BLaER1 (cell line): ENCODE data around the gene MAP3K15.

ENCODE experiments used
- H3K27ac ChIP-seq: shearing (Covaris generic); formaldehyde crosslinking; 2 replicates; pipeline ENCODE4 v1.8.1; 2022
- H3K27me3 ChIP-seq: shearing (Covaris generic); formaldehyde crosslinking; 2 replicates; pipeline ENCODE4 v1.8.1; 2022
- H3K36me3 ChIP-seq: shearing (Covaris generic); formaldehyde crosslinking; 2 replicates; pipeline ENCODE4 v1.8.1; 2022
- H3K4me1 ChIP-seq: shearing (Covaris generic); formaldehyde crosslinking; 2 replicates; pipeline ENCODE4 v1.8.1; 2022
- H3K4me2 ChIP-seq: shearing (Covaris generic); formaldehyde crosslinking; 2 replicates; pipeline ENCODE4 v1.8.1; 2022
- H3K4me3 ChIP-seq: shearing (Covaris generic); formaldehyde crosslinking; 2 replicates; pipeline ENCODE4 v1.8.1; 2022
- H3K9ac ChIP-seq: shearing (Covaris generic); formaldehyde crosslinking; 2 replicates; pipeline ENCODE4 v1.8.1; 2022
- H3K9me3 ChIP-seq: shearing (Covaris generic); formaldehyde crosslinking; 2 replicates; pipeline ENCODE4 v1.8.1; 2022
- H4K20me1 ChIP-seq: shearing (Covaris generic); formaldehyde crosslinking; 2 replicates; pipeline ENCODE4 v1.8.1; 2022
- Cebpa-rat ChIP-seq: shearing (Covaris generic); IDR thresholded peaks from 2 replicates; pipeline ENCODE4 v1.8.1; 2022

The MAP3K15 gene

DNA sequence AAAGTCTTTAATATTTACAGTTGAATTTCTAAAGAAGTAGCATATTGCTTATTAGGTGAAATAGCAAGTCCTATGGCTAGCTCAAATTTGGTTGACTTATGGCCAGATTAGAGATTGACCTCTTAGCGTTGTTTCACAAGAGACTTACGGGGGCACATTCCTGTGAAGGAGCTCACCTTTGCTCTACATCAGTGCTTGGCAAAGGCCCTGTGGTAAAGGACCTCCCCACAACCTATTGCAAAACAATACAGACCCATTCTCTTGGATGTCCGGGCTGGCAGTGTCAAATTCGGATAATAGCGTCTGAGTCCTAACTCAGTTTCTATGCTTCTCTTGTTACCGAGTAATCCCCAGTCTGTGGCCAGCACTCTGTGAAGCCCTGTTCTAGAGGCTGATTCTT lies 160.7 kb downstream of the MAP3K15 start:
- H3K9me3 ChIP-seq: no peaks in the 10 kb centered on the region
- no peak overlapping the region for H3K27ac ChIP-seq
- no peak overlapping the region for H3K4me3 ChIP-seq
- peaks cover 90% of the 10 kb centered on the region for H3K36me3 ChIP-seq
- no peak for TF ChIP-seq Cebpa-rat
- H3K9ac ChIP-seq: no peak overlapping the region
- 0 out of 2 replicates have a peak, but pooled peaks cover 8% of the 10 kb centered on the region for H4K20me1 ChIP-seq
- H3K4me1 ChIP-seq: peaks cover 25% of the 10 kb centered on the region
- H3K27me3 ChIP-seq: no peaks in the 10 kb centered on the region
- H3K4me2 ChIP-seq: no peak overlapping the region

DNA sequence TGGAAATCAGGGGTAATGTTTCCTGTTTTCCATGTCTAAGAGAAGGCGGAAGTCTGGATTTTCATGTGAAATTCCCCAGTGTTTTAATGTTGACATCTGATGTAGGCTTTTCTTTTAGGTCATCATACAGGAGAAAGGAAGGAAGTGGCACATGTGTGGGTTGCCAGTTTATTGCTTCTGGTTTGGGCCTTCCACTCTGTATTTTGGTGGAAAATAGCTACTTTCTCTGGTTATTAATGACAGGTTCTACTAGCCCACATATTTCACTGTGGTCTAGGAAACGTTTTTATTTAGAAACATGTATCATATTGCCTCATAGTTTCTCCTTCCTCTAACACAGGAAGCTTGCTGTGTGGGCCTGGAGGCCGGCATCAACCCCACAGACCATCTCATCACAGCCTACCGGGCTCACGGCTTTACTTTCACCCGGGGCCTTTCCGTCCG lies 164.3 kb downstream of the MAP3K15 start:
- no peak overlapping the region for H3K9ac ChIP-seq
- no peaks in the 10 kb centered on the region for H3K27me3 ChIP-seq
- H3K4me3 ChIP-seq: no peak overlapping the region
- H3K4me1 ChIP-seq: peaks cover 32% of the 10 kb centered on the region
- H4K20me1 ChIP-seq: peaks cover 35% of the 10 kb centered on the region
- no peak for TF ChIP-seq Cebpa-rat
- peak overlapping the region; percentile 50 for H3K27ac ChIP-seq
- peaks cover 57% of the 10 kb centered on the region for H3K36me3 ChIP-seq
- H3K9me3 ChIP-seq: no peaks in the 10 kb centered on the region
- peak overlapping the region; percentile 57 for H3K4me2 ChIP-seq

DNA sequence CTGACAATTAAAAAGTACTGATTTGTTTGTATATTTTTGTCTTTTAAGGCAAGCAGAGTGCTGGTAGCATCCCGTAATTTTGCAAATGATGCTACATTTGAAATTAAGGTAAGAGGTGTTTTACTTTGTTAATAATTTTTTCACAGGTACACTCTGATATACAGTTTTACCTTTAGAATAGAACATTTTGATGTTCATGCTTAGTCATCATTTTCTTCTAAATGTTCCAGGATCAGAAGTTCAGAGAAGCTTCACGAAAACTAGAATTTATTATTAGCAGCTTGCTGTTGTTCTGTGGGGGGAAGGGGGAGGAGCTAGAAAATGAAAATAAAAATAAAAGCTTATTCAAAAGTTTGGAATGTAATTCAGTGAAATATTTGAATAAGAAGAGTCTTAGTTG lies 166.0 kb downstream of the MAP3K15 start:
- Histone ChIP-seq H3K9me3 (no peaks in the 10 kb centered on the region), H4K20me1 (peaks cover 48% of the 10 kb centered on the region), H3K4me3 (no peak overlapping the region), H3K27me3 (no peaks in the 10 kb centered on the region), H3K9ac (no peak overlapping the region), H3K27ac (no peak overlapping the region), H3K4me2 (no peak overlapping the region), H3K4me1 (peaks cover 45% of the 10 kb centered on the region), H3K36me3 (peaks cover 40% of the 10 kb centered on the region)
- no peak for TF ChIP-seq Cebpa-rat

DNA sequence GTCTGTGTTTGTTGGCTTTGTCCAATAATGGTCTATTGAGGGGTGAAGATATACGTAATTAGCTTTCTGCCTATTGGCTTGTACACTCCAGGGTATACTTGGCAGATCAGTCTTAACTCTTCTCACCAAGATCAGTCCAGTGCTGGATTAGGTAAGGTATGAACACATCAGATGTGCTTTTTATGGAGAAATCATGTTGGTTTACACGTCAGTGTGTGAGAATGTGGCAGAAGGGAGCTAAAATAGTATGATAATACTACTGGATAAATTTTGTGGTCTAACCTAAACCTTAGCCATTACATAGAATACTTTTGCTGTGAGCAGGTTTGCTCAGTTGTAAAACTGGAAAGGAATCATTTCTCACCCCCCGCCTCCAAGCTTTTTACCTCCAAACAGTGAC lies 167.4 kb downstream of the MAP3K15 start:
- no peak overlapping the region for H3K4me2 ChIP-seq
- H3K4me3 ChIP-seq: no peak overlapping the region
- no peaks in the 10 kb centered on the region for H3K9me3 ChIP-seq
- no peak overlapping the region for H3K9ac ChIP-seq
- no peaks in the 10 kb centered on the region for H3K27me3 ChIP-seq
- TF ChIP-seq Cebpa-rat: no peak
- peaks cover 51% of the 10 kb centered on the region for H4K20me1 ChIP-seq
- H3K36me3 ChIP-seq: peaks cover 28% of the 10 kb centered on the region
- no peak overlapping the region for H3K27ac ChIP-seq
- H3K4me1 ChIP-seq: peaks cover 49% of the 10 kb centered on the region

DNA sequence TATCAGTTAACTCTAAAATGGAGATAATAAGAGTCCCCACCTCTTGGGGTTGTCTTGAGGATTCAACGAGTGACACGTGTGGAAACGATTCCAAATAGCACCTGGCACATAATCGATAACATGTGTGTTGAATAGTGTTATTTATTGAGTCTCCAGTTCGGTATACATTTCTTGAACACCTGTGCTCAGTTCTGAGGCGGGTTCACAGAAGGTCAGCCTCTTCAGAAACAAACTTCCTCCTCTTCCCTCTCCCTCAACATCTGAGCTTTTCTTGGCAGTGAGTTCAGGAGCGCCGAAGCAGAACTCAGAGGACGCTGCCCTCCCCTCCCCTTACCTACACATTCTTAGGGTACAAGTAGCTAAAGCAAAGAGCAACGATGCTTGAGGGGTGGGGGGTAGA lies 170.6 kb downstream of the MAP3K15 start:
- Histone ChIP-seq H3K9me3 (no peaks in the 10 kb centered on the region), H3K4me3 (peak overlapping the region; percentile 80), H3K4me2 (peak overlapping the region; percentile 68), H3K27me3 (no peaks in the 10 kb centered on the region), H3K4me1 (peaks cover 29% of the 10 kb centered on the region), H4K20me1 (peaks cover 51% of the 10 kb centered on the region), H3K27ac (peak overlapping the region; percentile 67; the same call in 1 of the 2 replicates), H3K9ac (peak overlapping the region; percentile 84), H3K36me3 (peaks cover 4% of the 10 kb centered on the region; the same call in 1 of the 2 replicates)
- TF ChIP-seq Cebpa-rat: no peak

DNA sequence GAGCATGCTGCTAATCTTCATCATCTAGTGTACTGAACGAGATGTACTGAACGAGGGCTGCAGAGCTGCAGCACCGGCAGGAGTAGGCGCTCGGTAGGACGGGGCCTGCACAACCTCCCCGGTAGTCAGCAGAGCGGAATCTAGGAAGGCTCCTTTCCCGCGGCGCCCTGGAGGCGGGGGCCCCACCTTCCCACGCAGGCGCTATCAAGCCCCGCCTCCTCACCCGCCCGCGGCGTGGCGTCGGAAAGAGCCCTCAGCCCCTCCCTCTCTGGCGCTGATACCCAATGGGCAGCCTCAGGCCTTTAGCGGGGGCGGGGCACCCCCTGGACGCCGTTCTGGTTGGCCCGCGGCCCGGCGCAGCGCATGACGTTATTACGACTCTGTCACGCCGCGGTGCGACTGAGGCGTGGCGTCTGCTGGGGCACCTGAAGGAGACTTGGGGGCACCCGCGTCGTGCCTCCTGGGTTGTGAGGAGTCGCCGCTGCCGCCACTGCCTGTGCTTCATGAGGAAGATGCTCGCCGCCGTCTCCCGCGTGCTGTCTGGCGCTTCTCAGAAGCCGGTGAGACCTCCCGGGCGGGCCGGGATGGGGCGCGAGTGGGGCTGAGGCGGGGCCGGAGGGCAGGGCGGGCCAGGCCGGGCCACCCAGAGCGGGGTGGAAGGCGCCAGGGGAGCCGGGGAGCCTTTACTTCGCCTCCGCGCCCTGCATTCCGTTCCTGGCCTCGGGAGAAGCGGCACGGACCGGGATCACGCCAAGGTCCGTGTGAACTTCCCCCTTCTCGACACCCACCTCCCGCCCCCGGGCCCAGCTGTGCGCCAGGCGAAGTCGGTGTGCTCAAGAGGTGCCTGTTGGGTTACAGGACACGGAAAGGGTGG lies 171.5 kb downstream of the MAP3K15 start, which contains the start of gene PDHA1:
Gene PDHA1, plus strand, starts transcription at position 393 of the 874 bp plus-strand sequence. Its CDS starts 111 bp downstream, at position 504.
- H3K4me3 ChIP-seq: peak within 1 kb of the TSS; percentile 80
- no peak for TF ChIP-seq Cebpa-rat
- H3K9me3 ChIP-seq: no peaks in the 10 kb centered on the region
- peaks cover 27% of the 10 kb centered on the region for H3K4me1 ChIP-seq
- H3K36me3 ChIP-seq: peaks cover 3% of the 10 kb centered on the region; the same call in 1 of the 2 replicates
- peak within 1 kb of the TSS; percentile 68 for H3K4me2 ChIP-seq
- peak within 1 kb of the TSS; percentile 67 for H3K27ac ChIP-seq
- H3K27me3 ChIP-seq: no peaks in the 10 kb centered on the region
- peak within 1 kb of the TSS; percentile 84 for H3K9ac ChIP-seq
- H4K20me1 ChIP-seq: peaks cover 47% of the 10 kb centered on the region

DNA sequence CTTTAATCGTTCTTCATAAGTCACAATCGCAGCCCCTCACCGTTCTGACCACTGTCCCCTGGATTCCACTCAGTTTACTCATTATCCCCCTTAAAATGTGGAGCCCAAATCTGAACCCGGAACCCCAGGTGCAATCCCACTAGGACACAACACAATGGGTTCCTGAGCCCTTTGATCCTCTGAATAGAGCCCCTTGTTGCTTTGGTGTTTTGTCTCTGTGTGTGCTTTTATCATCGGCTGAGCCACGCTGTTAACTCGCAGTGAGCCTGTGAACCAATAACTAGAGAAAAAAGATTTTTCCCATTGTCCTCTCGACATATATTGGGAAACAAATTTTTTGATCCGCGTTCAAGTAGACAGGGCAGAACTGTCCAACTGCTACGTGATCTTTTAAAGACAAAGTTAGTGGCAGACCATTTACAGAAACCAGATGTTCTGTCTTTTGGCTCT lies 172.2 kb downstream of the MAP3K15 start:
- peaks cover 27% of the 10 kb centered on the region for H3K4me1 ChIP-seq
- H3K4me3 ChIP-seq: peak overlapping the region; percentile 80
- no peaks in the 10 kb centered on the region for H3K27me3 ChIP-seq
- peak overlapping the region; percentile 60; the same call in 1 of the 2 replicates for H3K9ac ChIP-seq
- H3K4me2 ChIP-seq: peak overlapping the region; percentile 50
- H3K36me3 ChIP-seq: peaks cover 3% of the 10 kb centered on the region; the same call in 1 of the 2 replicates
- H3K27ac ChIP-seq: no peak overlapping the region
- no peak for TF ChIP-seq Cebpa-rat
- H3K9me3 ChIP-seq: no peaks in the 10 kb centered on the region
- H4K20me1 ChIP-seq: peaks cover 42% of the 10 kb centered on the region

DNA sequence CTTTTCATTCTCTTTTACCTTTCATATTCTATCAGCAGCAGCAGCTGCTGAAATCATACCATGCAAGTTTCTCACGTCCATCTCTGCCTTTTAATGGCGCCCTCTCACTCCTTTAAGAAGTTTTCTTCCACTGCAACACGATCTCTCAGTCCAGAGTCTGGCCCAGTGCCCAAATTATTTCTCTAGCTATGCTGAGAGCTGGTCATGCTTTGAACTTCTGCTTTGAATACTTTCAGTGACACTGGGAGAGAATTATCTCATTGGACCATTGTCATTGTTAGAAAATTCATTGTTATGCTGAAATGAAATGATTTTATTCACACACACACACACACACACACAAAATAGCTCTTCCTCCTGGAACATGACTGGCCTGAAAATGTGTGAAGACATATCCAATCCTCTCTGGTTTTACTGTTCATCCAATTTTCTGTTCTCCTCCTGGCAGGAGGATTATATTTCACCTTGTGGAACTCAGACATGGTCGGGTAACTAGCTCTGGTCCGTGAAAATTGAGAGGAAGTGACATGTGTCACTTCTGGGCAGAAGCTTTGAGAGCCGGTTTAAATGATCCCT lies 172.9 kb downstream of the MAP3K15 start:
- no peak overlapping the region for H3K4me2 ChIP-seq
- no peaks in the 10 kb centered on the region for H3K27me3 ChIP-seq
- TF ChIP-seq Cebpa-rat: no peak
- H3K27ac ChIP-seq: no peak overlapping the region
- H4K20me1 ChIP-seq: peaks cover 35% of the 10 kb centered on the region
- H3K9me3 ChIP-seq: no peaks in the 10 kb centered on the region
- peaks cover 27% of the 10 kb centered on the region for H3K4me1 ChIP-seq
- no peak overlapping the region for H3K9ac ChIP-seq
- no peaks in the 10 kb centered on the region for H3K36me3 ChIP-seq
- no peak overlapping the region for H3K4me3 ChIP-seq

DNA sequence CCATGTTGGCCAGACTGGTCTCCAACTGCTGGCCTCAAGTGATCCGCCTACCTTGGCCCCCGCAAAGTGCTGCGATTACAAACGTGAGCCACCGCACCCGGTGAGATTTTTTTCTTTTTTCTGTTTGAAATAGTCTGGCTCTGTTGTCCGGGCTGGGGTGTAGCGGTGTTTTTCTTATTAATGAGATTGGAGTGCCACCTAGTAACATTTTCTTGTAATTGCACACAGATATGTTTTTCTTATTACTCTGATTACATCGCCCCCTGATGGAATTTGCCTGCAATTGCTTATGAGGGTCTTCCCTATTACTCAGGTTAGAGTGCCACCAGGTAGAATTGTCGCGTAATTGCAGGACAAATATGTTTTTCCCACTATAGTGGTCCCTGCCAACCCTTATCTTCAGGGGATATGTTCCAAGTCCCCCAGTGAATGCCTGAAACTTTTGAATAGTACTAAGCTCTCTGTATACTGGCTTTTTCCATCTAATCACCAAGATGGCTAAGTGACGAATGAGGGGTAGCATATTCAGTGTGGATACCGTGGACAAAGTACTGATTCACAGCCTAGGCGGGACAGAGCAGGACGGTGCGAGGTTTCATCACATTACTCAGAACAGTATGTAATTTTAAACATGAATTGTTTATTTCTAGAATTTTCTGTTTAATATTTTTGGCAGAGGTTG lies 180.2 kb downstream of the MAP3K15 start:
- no peaks in the 10 kb centered on the region for H3K36me3 ChIP-seq
- H3K27ac ChIP-seq: no peak overlapping the region
- H3K9ac ChIP-seq: no peak overlapping the region
- peaks cover 8% of the 10 kb centered on the region; the same call in 1 of the 2 replicates for H3K9me3 ChIP-seq
- H3K4me3 ChIP-seq: no peak overlapping the region
- H4K20me1 ChIP-seq: no peaks in the 10 kb centered on the region
- no peak overlapping the region for H3K4me2 ChIP-seq
- H3K27me3 ChIP-seq: no peaks in the 10 kb centered on the region
- H3K4me1 ChIP-seq: no peaks in the 10 kb centered on the region
- no peak for TF ChIP-seq Cebpa-rat
